Right lobe of liver (tissue), 4 donors: ENCODE measurements around the gene HSPA14.

ENCODE experiments used
- POLR2A ChIP-seq: fragments of 450-650 bp; IDR thresholded peaks from one replicate; pipeline ENCODE4 v1.6.1; 2017; ENCODE audit warnings: antibody characterized with exemption, mild to moderate bottlenecking
- TF ChIP-seq, protein P1 (sequence below), 4 donors: fragments of 200-600 bp in 3 of 4; fragments of 450-650 bp in 1 of 4; IDR thresholded peaks; one replicate each; pipeline versions ENCODE4 v1.5.1 to v1.8.0; 2016 to 2022; ENCODE audit warnings: antibody characterized with exemption in 4 of 4, mild to moderate bottlenecking in 2 of 4
- donor health status: DM: no; HTN: no; CAD: no.
- donor health status: DM: no; HTN: no; CAD: no.
- donor health status: DM: no; HTN: yes; CAD: no.

GRCh38 chr10:14803827-14804226, 34.3 kb upstream of the HSPA14 start:
- TF ChIP-seq, protein P1, sequence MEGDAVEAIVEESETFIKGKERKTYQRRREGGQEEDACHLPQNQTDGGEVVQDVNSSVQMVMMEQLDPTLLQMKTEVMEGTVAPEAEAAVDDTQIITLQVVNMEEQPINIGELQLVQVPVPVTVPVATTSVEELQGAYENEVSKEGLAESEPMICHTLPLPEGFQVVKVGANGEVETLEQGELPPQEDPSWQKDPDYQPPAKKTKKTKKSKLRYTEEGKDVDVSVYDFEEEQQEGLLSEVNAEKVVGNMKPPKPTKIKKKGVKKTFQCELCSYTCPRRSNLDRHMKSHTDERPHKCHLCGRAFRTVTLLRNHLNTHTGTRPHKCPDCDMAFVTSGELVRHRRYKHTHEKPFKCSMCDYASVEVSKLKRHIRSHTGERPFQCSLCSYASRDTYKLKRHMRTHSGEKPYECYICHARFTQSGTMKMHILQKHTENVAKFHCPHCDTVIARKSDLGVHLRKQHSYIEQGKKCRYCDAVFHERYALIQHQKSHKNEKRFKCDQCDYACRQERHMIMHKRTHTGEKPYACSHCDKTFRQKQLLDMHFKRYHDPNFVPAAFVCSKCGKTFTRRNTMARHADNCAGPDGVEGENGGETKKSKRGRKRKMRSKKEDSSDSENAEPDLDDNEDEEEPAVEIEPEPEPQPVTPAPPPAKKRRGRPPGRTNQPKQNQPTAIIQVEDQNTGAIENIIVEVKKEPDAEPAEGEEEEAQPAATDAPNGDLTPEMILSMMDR (IDR thresholded peaks at IDR 0.05): no peak
- no peak for TF ChIP-seq POLR2A
